Measurements from ENCODE around the gene ATP8A2. TPM values are rescaled to one million over a fixed set of nuclear protein-coding genes. Genes with fewer than 3 reads are reported as not detected.

The ATP8A2 gene
- total RNA-seq, 2 donors from 2014 or later: 1.6 to 2.9 TPM

DNA sequence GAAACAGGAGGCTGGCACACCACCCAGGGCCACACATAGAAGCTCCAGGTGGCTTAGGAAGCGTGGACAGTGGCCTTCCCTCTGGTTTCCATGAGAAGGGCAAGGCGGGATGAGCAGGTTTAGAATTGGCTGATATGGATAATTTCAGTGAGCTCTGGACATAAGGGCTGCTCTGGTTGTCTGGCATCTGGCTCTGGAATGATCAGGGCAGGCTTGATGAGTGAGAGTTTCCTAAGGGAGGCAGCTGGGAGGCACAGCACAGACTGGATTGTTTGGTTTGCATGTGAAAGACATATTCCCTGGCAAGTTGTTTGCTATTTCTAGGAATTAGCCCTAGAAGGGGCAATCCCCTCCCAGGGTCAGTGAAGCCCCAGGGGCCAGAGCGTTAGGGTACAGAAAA lies 129.5 kb downstream of the ATP8A2 start:
- no peaks in the 10 kb centered on the region for H3K9me3 Mint-ChIP-seq
- no peaks in the 10 kb centered on the region for H3K27me3 Mint-ChIP-seq (ENCODE audit: insufficient read depth)
- Histone ChIP-seq H3K4me3 (ENCODE audit: low read length) (no peak overlapping the region), H3K36me3 (ENCODE audit: control insufficient read depth, insufficient read depth, low read length) (no peaks in the 10 kb centered on the region), H3K27ac (ENCODE audit: low read depth, low read length) (no peak overlapping the region), H3K9ac (ENCODE audit: extremely low read depth, low read length, poor library complexity, severe bottlenecking) (no peak overlapping the region), H3K9me3 (ENCODE audit: control insufficient read depth, low read length) (no peaks in the 10 kb centered on the region), H3K4me1 (ENCODE audit: control insufficient read depth, insufficient read depth, low read length) (no peaks in the 10 kb centered on the region), H3K27me3 (ENCODE audit: control insufficient read depth, insufficient read depth, low read length, poor library complexity, severe bottlenecking) (no peaks in the 10 kb centered on the region)
- no peak overlapping the region for H3K4me3 Mint-ChIP-seq
- H3K36me3 Mint-ChIP-seq (ENCODE audit: low read depth): no peaks in the 10 kb centered on the region
- 90 to 93% methylated on average over 2 to 3 of the region's 3 CpGs for WGBS, 2 experiments (ENCODE audit: insufficient coverage in 1 of 2, insufficient read length in 1 of 2)
- TF ChIP-seq, protein P1, sequence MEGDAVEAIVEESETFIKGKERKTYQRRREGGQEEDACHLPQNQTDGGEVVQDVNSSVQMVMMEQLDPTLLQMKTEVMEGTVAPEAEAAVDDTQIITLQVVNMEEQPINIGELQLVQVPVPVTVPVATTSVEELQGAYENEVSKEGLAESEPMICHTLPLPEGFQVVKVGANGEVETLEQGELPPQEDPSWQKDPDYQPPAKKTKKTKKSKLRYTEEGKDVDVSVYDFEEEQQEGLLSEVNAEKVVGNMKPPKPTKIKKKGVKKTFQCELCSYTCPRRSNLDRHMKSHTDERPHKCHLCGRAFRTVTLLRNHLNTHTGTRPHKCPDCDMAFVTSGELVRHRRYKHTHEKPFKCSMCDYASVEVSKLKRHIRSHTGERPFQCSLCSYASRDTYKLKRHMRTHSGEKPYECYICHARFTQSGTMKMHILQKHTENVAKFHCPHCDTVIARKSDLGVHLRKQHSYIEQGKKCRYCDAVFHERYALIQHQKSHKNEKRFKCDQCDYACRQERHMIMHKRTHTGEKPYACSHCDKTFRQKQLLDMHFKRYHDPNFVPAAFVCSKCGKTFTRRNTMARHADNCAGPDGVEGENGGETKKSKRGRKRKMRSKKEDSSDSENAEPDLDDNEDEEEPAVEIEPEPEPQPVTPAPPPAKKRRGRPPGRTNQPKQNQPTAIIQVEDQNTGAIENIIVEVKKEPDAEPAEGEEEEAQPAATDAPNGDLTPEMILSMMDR (conservative IDR thresholded peaks at IDR 0.05): no peak
- H3K4me1 Mint-ChIP-seq: no peaks in the 10 kb centered on the region
- no peak for DNase-seq
- no peak overlapping the region for H3K27ac Mint-ChIP-seq

DNA sequence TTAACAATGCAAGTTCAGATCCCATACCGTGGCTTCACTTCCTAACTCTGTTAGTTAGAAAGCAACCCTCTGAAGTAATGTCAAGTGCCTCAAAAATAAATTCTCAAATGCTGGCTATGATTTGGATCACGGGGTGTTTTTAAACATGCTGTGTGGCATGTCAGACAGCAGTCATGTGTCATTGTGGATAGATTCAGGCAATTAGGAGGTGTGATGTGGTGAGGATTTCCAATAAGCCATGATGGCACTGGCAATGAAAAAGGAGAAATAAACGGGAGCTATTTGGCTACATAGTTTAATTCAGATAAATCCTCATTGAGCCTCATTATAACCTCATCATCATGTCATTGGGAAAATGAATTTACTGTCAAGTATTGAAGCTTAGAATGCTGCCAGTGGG lies 130.3 kb downstream of the ATP8A2 start:
- TF ChIP-seq, protein P1 (conservative IDR thresholded peaks at IDR 0.05): no peak
- WGBS, 2 experiments (ENCODE audit: insufficient coverage in 1 of 2, insufficient read length in 1 of 2): 87 to 92% methylated on average over 2 to 3 of the region's 3 CpGs
- no peaks in the 10 kb centered on the region for H3K9me3 Mint-ChIP-seq
- no peaks in the 10 kb centered on the region for H3K4me1 ChIP-seq (ENCODE audit: control insufficient read depth, insufficient read depth, low read length)
- no peaks in the 10 kb centered on the region for H3K9me3 ChIP-seq (ENCODE audit: control insufficient read depth, low read length)
- H3K27ac Mint-ChIP-seq: no peak overlapping the region
- DNase-seq: no peak
- no peaks in the 10 kb centered on the region for H3K4me1 Mint-ChIP-seq
- H3K9ac ChIP-seq (ENCODE audit: extremely low read depth, low read length, poor library complexity, severe bottlenecking): no peak overlapping the region
- no peak overlapping the region for H3K4me3 ChIP-seq (ENCODE audit: low read length)
- no peaks in the 10 kb centered on the region for H3K36me3 ChIP-seq (ENCODE audit: control insufficient read depth, insufficient read depth, low read length)
- H3K27me3 ChIP-seq (ENCODE audit: control insufficient read depth, insufficient read depth, low read length, poor library complexity, severe bottlenecking): no peaks in the 10 kb centered on the region
- H3K27me3 Mint-ChIP-seq (ENCODE audit: insufficient read depth): no peaks in the 10 kb centered on the region
- H3K27ac ChIP-seq (ENCODE audit: low read depth, low read length): no peak overlapping the region
- H3K4me3 Mint-ChIP-seq: no peak overlapping the region
- H3K36me3 Mint-ChIP-seq (ENCODE audit: low read depth): no peaks in the 10 kb centered on the region

DNA sequence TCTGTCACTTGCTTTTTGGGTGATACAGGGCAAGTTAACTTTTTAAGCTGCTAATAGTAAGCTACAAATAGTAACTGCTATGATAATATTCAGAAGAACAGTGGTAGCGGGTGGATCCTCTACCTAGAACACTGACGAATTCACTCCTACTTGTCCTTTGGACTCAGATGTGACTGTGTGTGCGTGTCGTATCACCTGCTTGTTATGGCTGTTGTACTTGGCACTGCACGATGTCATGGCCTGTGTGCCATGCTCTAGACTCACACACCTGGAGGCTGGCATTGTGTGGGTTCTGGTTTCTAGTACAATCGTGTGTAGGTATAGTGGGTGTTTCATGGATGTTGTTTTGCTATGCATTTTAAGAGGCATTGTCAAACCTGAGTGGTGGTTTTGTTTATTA lies 130.8 kb downstream of the ATP8A2 start:
- DNase-seq: no peak
- H3K27me3 Mint-ChIP-seq (ENCODE audit: insufficient read depth): no peaks in the 10 kb centered on the region
- H3K4me3 Mint-ChIP-seq: no peak overlapping the region
- WGBS, 2 experiments (ENCODE audit: insufficient coverage in 1 of 2, insufficient read length in 1 of 2): 78 to 80% methylated on average over 4 to 6 of the region's 6 CpGs
- TF ChIP-seq, protein P1 (conservative IDR thresholded peaks at IDR 0.05): no peak
- H3K27ac Mint-ChIP-seq: no peak overlapping the region
- Histone ChIP-seq H3K27ac (ENCODE audit: low read depth, low read length) (no peak overlapping the region), H3K27me3 (ENCODE audit: control insufficient read depth, insufficient read depth, low read length, poor library complexity, severe bottlenecking) (no peaks in the 10 kb centered on the region), H3K4me3 (ENCODE audit: low read length) (no peak overlapping the region), H3K9ac (ENCODE audit: extremely low read depth, low read length, poor library complexity, severe bottlenecking) (no peak overlapping the region), H3K4me1 (ENCODE audit: control insufficient read depth, insufficient read depth, low read length) (no peaks in the 10 kb centered on the region), H3K36me3 (ENCODE audit: control insufficient read depth, insufficient read depth, low read length) (no peaks in the 10 kb centered on the region), H3K9me3 (ENCODE audit: control insufficient read depth, low read length) (no peaks in the 10 kb centered on the region)
- no peaks in the 10 kb centered on the region for H3K4me1 Mint-ChIP-seq
- H3K9me3 Mint-ChIP-seq: no peaks in the 10 kb centered on the region
- H3K36me3 Mint-ChIP-seq (ENCODE audit: low read depth): no peaks in the 10 kb centered on the region

Measured in endodermal cell (in vitro differentiated cells).